ENCODE results near the gene DENND1A. TPM values are rescaled to one million over a fixed set of nuclear protein-coding genes. Genes with fewer than 3 reads are reported as not detected.
"Not testable (repeated sequence)": the region's sequence is repeated elsewhere in the genome, so short reads cannot be mapped to it uniquely, and the experiment has no call there.

The DENND1A gene
- total and polyA plus RNA-seq, 11 donors = 9.8 to 24.0 (median 14.7) TPM

GRCh38 chr9:123639743-123640142 lies 290.2 kb downstream of the DENND1A start:
- no peak for TF ChIP-seq POLR2A (IDR thresholded peaks at IDR 0.05)
- TF ChIP-seq, protein P1, sequence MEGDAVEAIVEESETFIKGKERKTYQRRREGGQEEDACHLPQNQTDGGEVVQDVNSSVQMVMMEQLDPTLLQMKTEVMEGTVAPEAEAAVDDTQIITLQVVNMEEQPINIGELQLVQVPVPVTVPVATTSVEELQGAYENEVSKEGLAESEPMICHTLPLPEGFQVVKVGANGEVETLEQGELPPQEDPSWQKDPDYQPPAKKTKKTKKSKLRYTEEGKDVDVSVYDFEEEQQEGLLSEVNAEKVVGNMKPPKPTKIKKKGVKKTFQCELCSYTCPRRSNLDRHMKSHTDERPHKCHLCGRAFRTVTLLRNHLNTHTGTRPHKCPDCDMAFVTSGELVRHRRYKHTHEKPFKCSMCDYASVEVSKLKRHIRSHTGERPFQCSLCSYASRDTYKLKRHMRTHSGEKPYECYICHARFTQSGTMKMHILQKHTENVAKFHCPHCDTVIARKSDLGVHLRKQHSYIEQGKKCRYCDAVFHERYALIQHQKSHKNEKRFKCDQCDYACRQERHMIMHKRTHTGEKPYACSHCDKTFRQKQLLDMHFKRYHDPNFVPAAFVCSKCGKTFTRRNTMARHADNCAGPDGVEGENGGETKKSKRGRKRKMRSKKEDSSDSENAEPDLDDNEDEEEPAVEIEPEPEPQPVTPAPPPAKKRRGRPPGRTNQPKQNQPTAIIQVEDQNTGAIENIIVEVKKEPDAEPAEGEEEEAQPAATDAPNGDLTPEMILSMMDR (IDR thresholded peaks at IDR 0.05) = no peak
- H3K27ac ChIP-seq = no peak overlapping the region
- ATAC-seq (no peak), DNase-seq (no peak)
- H3K27me3 ChIP-seq = no peaks in the 10 kb centered on the region
- peaks cover 0 to 5% (median 0%) of the 10 kb centered on the region in 9 donors for H3K36me3 ChIP-seq
- H3K9me3 ChIP-seq = no peaks in the 10 kb centered on the region
- intact Hi-C loops (cut with DNase I) = no loop called here
- WGBS, 4 donors = 95 to 100% (median 96%) methylated on average over 1 of the region's 1 CpG
- no peak overlapping the region for H3K4me3 ChIP-seq
- peaks cover 0 to 21% (median 10%) of the 10 kb centered on the region in 12 donors for H3K4me1 ChIP-seq

GRCh38 chr9:123637945-123638634 lies 291.8 kb downstream of the DENND1A start:
- no peaks in the 10 kb centered on the region for H3K9me3 ChIP-seq
- H3K36me3 ChIP-seq = no peaks in the 10 kb centered on the region
- WGBS, 4 donors = 63 to 69% (median 67%) methylated on average over 10 of the region's 10 CpGs
- intact Hi-C loops (cut with DNase I) = no loop called here
- TF ChIP-seq, protein P1 (IDR thresholded peaks at IDR 0.05) = no peak
- no peak for TF ChIP-seq POLR2A (IDR thresholded peaks at IDR 0.05)
- no peak overlapping the region for H3K27ac ChIP-seq
- H3K4me1 ChIP-seq = peaks cover 0 to 21% (median 10%) of the 10 kb centered on the region in 12 donors
- DNase-seq (no peak), ATAC-seq (no peak)
- no peaks in the 10 kb centered on the region for H3K27me3 ChIP-seq
- H3K4me3 ChIP-seq = peak overlapping the region in 1 of 12 donors; percentile 8

DNA sequence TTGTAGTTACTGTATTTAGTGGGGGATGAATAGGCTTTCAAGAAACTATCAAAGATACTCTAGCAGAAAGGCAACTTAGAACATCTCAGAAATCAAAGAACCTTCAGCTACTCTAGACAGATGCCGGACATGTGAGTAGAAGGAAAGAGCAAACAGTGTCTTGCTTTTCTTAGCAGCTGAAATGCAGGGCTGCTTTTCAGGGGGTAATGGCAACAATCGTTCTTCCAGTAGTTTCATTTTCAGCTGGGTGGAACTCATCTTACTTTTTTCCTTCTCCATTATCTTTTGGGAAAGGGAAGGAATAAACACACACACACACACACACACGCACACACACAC lies 292.4 kb downstream of the DENND1A start:
- no peak for ATAC-seq
- DNase-seq = no peak
- peak overlapping the region in 1 of 12 donors; percentile 55 for H3K27ac ChIP-seq
- 27 to 52% (median 38%) methylated on average over 3 of the region's 3 CpGs for WGBS, 4 donors
- intact Hi-C loops (cut with DNase I) = no loop called here
- no peaks in the 10 kb centered on the region for H3K9me3 ChIP-seq
- H3K27me3 ChIP-seq = no peaks in the 10 kb centered on the region
- H3K4me1 ChIP-seq = peaks cover 0 to 16% (median 5%) of the 10 kb centered on the region in 12 donors
- TF ChIP-seq, protein P1 (IDR thresholded peaks at IDR 0.05) = no peak
- no peak for TF ChIP-seq POLR2A (IDR thresholded peaks at IDR 0.05)
- H3K36me3 ChIP-seq = no peaks in the 10 kb centered on the region
- peak overlapping the region in 4 of 12 donors; percentile 8 to 38 (median 18) for H3K4me3 ChIP-seq

GRCh38 chr9:123636805-123637204 lies 293.1 kb downstream of the DENND1A start:
- H3K4me1 ChIP-seq = peaks cover 0 to 16% (median 0%) of the 10 kb centered on the region in 12 donors
- H3K27ac ChIP-seq; ATAC-seq; H3K36me3 ChIP-seq; H3K4me3 ChIP-seq; H3K9me3 ChIP-seq; intact Hi-C loops (cut with DNase I); H3K27me3 ChIP-seq; DNase-seq: not testable (repeated sequence)
- 97 to 100% (median 98%) methylated on average over 10 of the region's 10 CpGs for WGBS, 4 donors

GRCh38 chr9:123631862-123632261 lies 298.1 kb downstream of the DENND1A start:
- intact Hi-C loops (cut with DNase I) = no loop called here
- Histone ChIP-seq H3K36me3 (peaks cover 0 to 29% (median 8%) of the 10 kb centered on the region in 9 donors), H3K27ac (no peak overlapping the region), H3K9me3 (no peaks in the 10 kb centered on the region), H3K4me1 (peaks cover 0 to under 1% (median 0%) of the 10 kb centered on the region in 12 donors), H3K4me3 (no peak overlapping the region), H3K27me3 (no peaks in the 10 kb centered on the region)
- no peak for ATAC-seq
- WGBS, 4 donors = 74 to 86% (median 77%) methylated on average over 3 of the region's 3 CpGs
- DNase-seq = no peak
- TF ChIP-seq, protein P1 (IDR thresholded peaks at IDR 0.05) = no peak
- TF ChIP-seq POLR2A (IDR thresholded peaks at IDR 0.05) = no peak

All from heart left ventricle (tissue), 16 donors.